Esophagus muscularis mucosa (tissue), 4 donors: ENCODE results near the gene CCDC24. TPM values are rescaled to one million over a fixed set of nuclear protein-coding genes. Genes with fewer than 3 reads are reported as not detected.

Source experiments
- DNase-seq: peaks from one replicate; pipeline ENCODE4 v3.0.0-alpha.2; 2017; ENCODE audit errors: extremely low spot score
- H3K27ac ChIP-seq, 4 donors: fragments of 200-600 bp; sonication (generic); replicated peaks in 1 of 4; 1 replicate in 3 of 4; 2 replicates in 1 of 4; pipeline ENCODE4 v1.5.1; 2016 to 2019; ENCODE audit warnings: mild to moderate bottlenecking in 1 of 4
- H3K27me3 ChIP-seq, 4 donors: fragments of 200-600 bp; sonication (generic); one replicate each; pipeline versions ENCODE4 v1.5.1 to v1.6.0; 2016 to 2019
- H3K36me3 ChIP-seq, 4 donors: fragments of 200-600 bp; sonication (generic); one replicate each; pipeline ENCODE4 v1.5.1; 2016 to 2019
- H3K4me1 ChIP-seq, 4 donors: fragments of 200-600 bp; sonication (generic); one replicate each; pipeline ENCODE4 v1.5.1; 2016 to 2019
- H3K4me3 ChIP-seq, 4 donors: fragments of 200-600 bp; sonication (generic); 1 replicate in 2 of 4; 2 replicates in 2 of 4; pipeline ENCODE4 v1.5.1; 2016 to 2019; ENCODE audit warnings: mild to moderate bottlenecking in 4 of 4, moderate library complexity in 1 of 4
- H3K9me3 ChIP-seq, 4 donors: fragments of 200-600 bp; sonication (generic); 1 replicate in 3 of 4; 2 replicates in 1 of 4; pipeline ENCODE4 v1.5.1; 2016 to 2019
- EP300 ChIP-seq: sonication (generic); formaldehyde crosslinking; IDR thresholded peaks from one replicate; pipeline ENCODE4 v1.6.1; 2017; ENCODE audit warnings: antibody characterized with exemption
- POLR2A ChIP-seq: fragments of 450-650 bp; IDR thresholded peaks from one replicate; pipeline ENCODE4 v1.6.1; 2017; ENCODE audit warnings: antibody characterized with exemption, moderate library complexity, mild to moderate bottlenecking, low read depth
- POLR2AphosphoS5 ChIP-seq, 2 donors: sonication (generic); formaldehyde crosslinking; IDR thresholded peaks; one replicate each; pipeline ENCODE4 v1.6.1; 2017; ENCODE audit warnings: antibody characterized with exemption in 2 of 2
- WGBS: methylation state at CpG from one replicate; pipeline ENCODE4 v1.1.5; 2018; 5-methylcytosine and 5-hydroxymethylcytosine counted together
- intact Hi-C: fragments of 100-400 bp; cut with DNase I; formaldehyde crosslinking; loops from one replicate; pipeline ENCODE4 v1.15.1; 2023
- total RNA-seq, 4 donors: library from RNA; depleted of rRNA; stranded (reverse); fragments of >200 nt; gene quantifications; one replicate each; pipeline versions ENCODE4 v1.1.0 to v1.2.1, GENCODE V29; 2016
- TF ChIP-seq, protein P1 (sequence below), 3 experiments: fragments of 200-600 bp in 2 of 3; fragments of 450-650 bp in 1 of 3; sonication (generic) in 2 of 3; IDR thresholded peaks; one replicate each; pipeline ENCODE4 v1.5.1; 2017 to 2019; ENCODE audit warnings: antibody characterized with exemption in 3 of 3, mild to moderate bottlenecking in 2 of 3, moderate library complexity in 1 of 3

CCDC24 gene
- total RNA-seq, 4 donors from 2014 or later: 6.2 to 7.3 (median 6.7) TPM

DNA sequence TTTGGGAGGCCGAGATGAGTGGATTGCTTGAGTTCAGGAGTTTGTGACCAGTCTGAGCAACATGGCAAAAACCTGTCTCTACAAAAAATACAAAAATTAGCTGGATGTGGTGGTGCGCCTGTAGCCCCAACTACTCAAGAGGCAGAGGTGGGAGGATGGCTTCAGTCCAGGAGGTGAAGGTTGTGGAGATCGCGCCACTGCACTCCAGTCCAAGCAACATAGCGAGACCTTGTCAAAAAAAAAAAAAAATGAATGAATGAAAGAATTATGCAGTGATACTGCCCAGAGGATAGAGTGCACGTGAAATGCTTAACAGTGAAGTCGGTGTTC, 22.0 kb upstream of the CCDC24 start:
- no peak overlapping the region for H3K27ac ChIP-seq
- no peak for DNase-seq
- no peaks in the 10 kb centered on the region for H3K27me3 ChIP-seq
- intact Hi-C loops: no loop called here
- peak overlapping the region; percentile 79 to 95 (median 82) for H3K4me3 ChIP-seq
- peaks cover 4 to 54% (median 47%) of the 10 kb centered on the region in 4 donors for H3K36me3 ChIP-seq
- 50% methylated on average over 7 of the region's 7 CpGs for WGBS
- no peak for TF ChIP-seq POLR2AphosphoS5 (IDR thresholded peaks at IDR 0.05)
- TF ChIP-seq EP300: no peak
- TF ChIP-seq POLR2A: no peak
- TF ChIP-seq, protein P1, sequence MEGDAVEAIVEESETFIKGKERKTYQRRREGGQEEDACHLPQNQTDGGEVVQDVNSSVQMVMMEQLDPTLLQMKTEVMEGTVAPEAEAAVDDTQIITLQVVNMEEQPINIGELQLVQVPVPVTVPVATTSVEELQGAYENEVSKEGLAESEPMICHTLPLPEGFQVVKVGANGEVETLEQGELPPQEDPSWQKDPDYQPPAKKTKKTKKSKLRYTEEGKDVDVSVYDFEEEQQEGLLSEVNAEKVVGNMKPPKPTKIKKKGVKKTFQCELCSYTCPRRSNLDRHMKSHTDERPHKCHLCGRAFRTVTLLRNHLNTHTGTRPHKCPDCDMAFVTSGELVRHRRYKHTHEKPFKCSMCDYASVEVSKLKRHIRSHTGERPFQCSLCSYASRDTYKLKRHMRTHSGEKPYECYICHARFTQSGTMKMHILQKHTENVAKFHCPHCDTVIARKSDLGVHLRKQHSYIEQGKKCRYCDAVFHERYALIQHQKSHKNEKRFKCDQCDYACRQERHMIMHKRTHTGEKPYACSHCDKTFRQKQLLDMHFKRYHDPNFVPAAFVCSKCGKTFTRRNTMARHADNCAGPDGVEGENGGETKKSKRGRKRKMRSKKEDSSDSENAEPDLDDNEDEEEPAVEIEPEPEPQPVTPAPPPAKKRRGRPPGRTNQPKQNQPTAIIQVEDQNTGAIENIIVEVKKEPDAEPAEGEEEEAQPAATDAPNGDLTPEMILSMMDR (IDR thresholded peaks at IDR 0.05): no peak
- peaks cover 21 to 32% (median 31%) of the 10 kb centered on the region in 4 donors for H3K4me1 ChIP-seq
- no peaks in the 10 kb centered on the region for H3K9me3 ChIP-seq

- WGBS: 0% methylated on average over 39 of the region's 47 CpGs
- intact Hi-C loops: no loop called here
- no peaks in the 10 kb centered on the region for H3K27me3 ChIP-seq
- peak within 1 kb of the TSS; percentile 46 to 69 (median 62) for H3K27ac ChIP-seq
- H3K36me3 ChIP-seq: peaks cover 4 to 50% (median 43%) of the 10 kb centered on the region in 4 donors
- TF ChIP-seq, protein P1 (IDR thresholded peaks at IDR 0.05): peak; percentile 10 to 24 (median 22)
- TF ChIP-seq POLR2AphosphoS5 (IDR thresholded peaks at IDR 0.05) (peak; percentile 21 to 70), POLR2A (no peak)
- H3K4me1 ChIP-seq: peaks cover 21 to 34% (median 31%) of the 10 kb centered on the region in 4 donors
- H3K4me3 ChIP-seq: peak within 1 kb of the TSS; percentile 79 to 95 (median 82)
- peak; percentile 99 for DNase-seq
- no peaks in the 10 kb centered on the region for H3K9me3 ChIP-seq
These were observed 21.5 kb upstream of the CCDC24 start, which contains the start of gene DPH2 for GRCh38 chr1:43969746-43970466. Gene DPH2 (plus strand): TSS chr1:43970010. CDS start chr1:43970176, 166 bp downstream.

DNA sequence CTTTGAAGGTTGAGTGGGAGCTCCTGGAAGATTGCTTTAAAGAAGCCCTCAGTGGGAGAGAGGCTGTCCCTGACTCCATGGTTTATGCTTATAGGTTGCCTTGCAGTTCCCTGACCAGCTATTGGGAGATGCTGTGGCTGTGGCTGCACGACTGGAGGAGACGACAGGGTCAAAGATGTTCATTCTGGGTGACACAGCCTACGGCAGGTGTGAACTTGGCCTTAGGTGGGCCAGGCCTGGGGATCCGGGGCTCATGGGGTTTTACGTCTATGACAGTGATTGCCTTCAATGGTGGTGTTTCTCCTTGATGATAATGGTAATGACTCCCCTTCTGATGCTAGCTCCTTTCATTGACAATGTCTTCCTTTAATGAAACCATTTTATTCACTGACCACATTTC, 20.9 kb upstream of the CCDC24 start:
- no peak for DNase-seq
- no peaks in the 10 kb centered on the region for H3K27me3 ChIP-seq
- TF ChIP-seq EP300 (no peak), POLR2A (no peak), POLR2AphosphoS5 (IDR thresholded peaks at IDR 0.05) (no peak)
- TF ChIP-seq, protein P1 (IDR thresholded peaks at IDR 0.05): no peak
- peaks cover 22 to 37% (median 33%) of the 10 kb centered on the region in 4 donors for H3K4me1 ChIP-seq
- no peaks in the 10 kb centered on the region for H3K9me3 ChIP-seq
- intact Hi-C loops: no loop called here
- peak overlapping the region; percentile 79 to 95 (median 82) for H3K4me3 ChIP-seq
- peaks cover 4 to 47% (median 42%) of the 10 kb centered on the region in 4 donors for H3K36me3 ChIP-seq
- peak overlapping the region in 2 of 4 donors; percentile 65 to 69 for H3K27ac ChIP-seq
- WGBS: 57% methylated on average over 5 of the region's 5 CpGs

DNA sequence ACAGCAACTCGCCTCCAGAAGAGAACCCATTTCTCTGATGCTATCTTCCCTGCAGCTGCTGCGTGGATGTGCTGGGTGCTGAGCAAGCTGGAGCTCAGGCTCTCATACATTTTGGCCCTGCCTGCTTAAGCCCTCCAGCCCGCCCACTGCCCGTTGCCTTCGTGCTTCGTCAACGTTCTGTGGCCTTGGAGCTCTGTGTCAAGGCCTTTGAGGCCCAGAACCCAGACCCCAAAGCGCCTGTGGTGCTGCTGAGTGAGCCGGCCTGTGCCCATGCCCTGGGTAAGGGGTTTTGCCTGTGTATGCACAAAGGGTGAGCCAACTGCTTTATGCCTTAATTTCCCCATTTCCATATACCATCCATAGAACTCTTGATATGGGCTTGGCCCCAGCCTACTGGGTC, 20.5 kb upstream of the CCDC24 start:
- no peak overlapping the region for H3K27ac ChIP-seq
- peak overlapping the region; percentile 79 to 95 (median 82) for H3K4me3 ChIP-seq
- 88% methylated on average over 9 of the region's 9 CpGs for WGBS
- DNase-seq: no peak
- intact Hi-C loops: no loop called here
- TF ChIP-seq POLR2AphosphoS5 (IDR thresholded peaks at IDR 0.05) (no peak), POLR2A (no peak), EP300 (no peak)
- TF ChIP-seq, protein P1 (IDR thresholded peaks at IDR 0.05): no peak
- peaks cover 26 to 41% (median 37%) of the 10 kb centered on the region in 4 donors for H3K4me1 ChIP-seq
- no peaks in the 10 kb centered on the region for H3K9me3 ChIP-seq
- H3K27me3 ChIP-seq: no peaks in the 10 kb centered on the region
- peaks cover 4 to 43% (median 39%) of the 10 kb centered on the region in 4 donors for H3K36me3 ChIP-seq
